ENCODE measurements around the gene APOO. TPM values are rescaled to one million over a fixed set of nuclear protein-coding genes. Genes with fewer than 3 reads are reported as not detected.

APOO gene
- total RNA-seq, 2 donors from 2014 or later: 47.9 to 74.2 TPM

DNA sequence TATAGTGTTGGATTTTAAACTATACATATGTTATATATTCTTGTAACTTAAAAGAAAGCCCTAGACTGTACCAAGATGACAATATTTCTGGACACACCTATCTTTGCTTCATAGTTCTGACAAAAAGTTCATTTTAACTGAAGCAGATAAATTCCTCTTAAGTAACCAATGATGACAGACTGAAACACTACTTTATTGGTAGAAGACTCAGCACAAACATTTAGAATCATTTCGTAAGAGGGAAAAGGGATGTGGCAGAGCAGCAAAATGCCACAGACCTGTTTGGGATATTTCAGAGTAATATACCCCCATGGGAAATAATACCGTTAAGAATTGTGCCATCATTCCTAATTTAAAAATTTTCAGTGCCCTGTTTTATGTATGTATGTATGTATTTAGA, 56.2 kb downstream of the APOO start:
- no peak overlapping the region for H3K27ac ChIP-seq (ENCODE audit: low read depth, low read length)
- no peaks in the 10 kb centered on the region for H3K27me3 Mint-ChIP-seq (ENCODE audit: insufficient read depth)
- H3K4me1 ChIP-seq (ENCODE audit: control insufficient read depth, insufficient read depth, low read length): no peaks in the 10 kb centered on the region
- H3K9ac ChIP-seq (ENCODE audit: extremely low read depth, low read length, poor library complexity, severe bottlenecking): no peak overlapping the region
- no peaks in the 10 kb centered on the region for H3K9me3 Mint-ChIP-seq
- H3K36me3 ChIP-seq (ENCODE audit: control insufficient read depth, insufficient read depth, low read length): no peaks in the 10 kb centered on the region
- H3K27me3 ChIP-seq (ENCODE audit: control insufficient read depth, insufficient read depth, low read length, poor library complexity, severe bottlenecking): no peaks in the 10 kb centered on the region
- H3K9me3 ChIP-seq (ENCODE audit: control insufficient read depth, low read length): no peaks in the 10 kb centered on the region
- H3K4me3 Mint-ChIP-seq: no peak overlapping the region
- DNase-seq: no peak
- WGBS, 2 experiments (ENCODE audit: insufficient coverage in 1 of 2, insufficient read length in 1 of 2): 86% methylated on average over 1 of the region's 2 CpGs; no CpG with 5 or more reads in 1 of the 2 experiments
- TF ChIP-seq, protein P1, sequence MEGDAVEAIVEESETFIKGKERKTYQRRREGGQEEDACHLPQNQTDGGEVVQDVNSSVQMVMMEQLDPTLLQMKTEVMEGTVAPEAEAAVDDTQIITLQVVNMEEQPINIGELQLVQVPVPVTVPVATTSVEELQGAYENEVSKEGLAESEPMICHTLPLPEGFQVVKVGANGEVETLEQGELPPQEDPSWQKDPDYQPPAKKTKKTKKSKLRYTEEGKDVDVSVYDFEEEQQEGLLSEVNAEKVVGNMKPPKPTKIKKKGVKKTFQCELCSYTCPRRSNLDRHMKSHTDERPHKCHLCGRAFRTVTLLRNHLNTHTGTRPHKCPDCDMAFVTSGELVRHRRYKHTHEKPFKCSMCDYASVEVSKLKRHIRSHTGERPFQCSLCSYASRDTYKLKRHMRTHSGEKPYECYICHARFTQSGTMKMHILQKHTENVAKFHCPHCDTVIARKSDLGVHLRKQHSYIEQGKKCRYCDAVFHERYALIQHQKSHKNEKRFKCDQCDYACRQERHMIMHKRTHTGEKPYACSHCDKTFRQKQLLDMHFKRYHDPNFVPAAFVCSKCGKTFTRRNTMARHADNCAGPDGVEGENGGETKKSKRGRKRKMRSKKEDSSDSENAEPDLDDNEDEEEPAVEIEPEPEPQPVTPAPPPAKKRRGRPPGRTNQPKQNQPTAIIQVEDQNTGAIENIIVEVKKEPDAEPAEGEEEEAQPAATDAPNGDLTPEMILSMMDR (conservative IDR thresholded peaks at IDR 0.05): no peak
- no peak overlapping the region for H3K27ac Mint-ChIP-seq
- H3K36me3 Mint-ChIP-seq (ENCODE audit: low read depth): peaks cover 48% of the 10 kb centered on the region
- no peaks in the 10 kb centered on the region for H3K4me1 Mint-ChIP-seq
- no peak overlapping the region for H3K4me3 ChIP-seq (ENCODE audit: low read length)

DNA sequence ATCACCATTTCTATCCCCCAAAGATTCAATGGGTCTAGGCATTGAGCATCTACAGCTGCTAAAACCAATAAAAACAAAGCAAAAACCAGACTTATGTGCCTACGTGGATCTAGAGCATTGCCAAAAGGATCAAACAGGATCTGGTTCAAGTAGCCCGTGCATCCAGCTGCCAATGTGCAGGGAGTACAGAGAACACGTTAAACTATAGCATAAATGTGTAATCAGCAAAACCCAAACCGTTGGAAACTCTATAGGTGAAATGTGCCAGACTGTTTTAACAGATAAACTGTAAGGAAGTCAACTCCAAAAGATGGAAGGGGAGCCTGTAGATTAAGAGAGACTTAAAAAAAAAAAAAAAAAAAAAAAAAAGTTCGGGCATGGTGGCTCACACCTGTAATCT, 58.5 kb downstream of the APOO start:
- DNase-seq: no peak
- no peaks in the 10 kb centered on the region for H3K9me3 Mint-ChIP-seq

DNA sequence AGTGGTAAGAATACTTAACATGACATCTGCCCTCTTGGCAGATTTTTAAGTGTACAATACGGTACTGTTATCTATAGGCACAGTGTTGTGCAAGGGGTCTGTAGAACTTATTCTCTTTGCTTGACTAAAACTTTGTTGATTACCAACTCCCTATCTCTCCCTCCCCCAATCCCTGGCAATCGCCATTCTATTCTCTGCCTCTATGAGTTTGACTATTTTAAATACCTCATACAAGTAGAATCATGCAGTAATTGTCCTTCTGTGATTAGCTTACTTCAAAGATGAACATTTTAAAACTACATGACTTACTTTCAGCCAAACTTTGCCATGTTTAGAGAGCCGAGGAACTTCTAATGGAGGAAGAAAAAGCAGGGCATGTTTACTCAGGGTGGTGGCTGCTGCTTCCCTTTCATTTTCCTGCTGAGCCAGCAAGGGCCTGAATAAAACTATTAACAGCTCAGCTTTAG, 62.4 kb downstream of the APOO start:
- peaks cover 7% of the 10 kb centered on the region for H3K9me3 Mint-ChIP-seq
- H3K27me3 Mint-ChIP-seq (ENCODE audit: insufficient read depth): no peaks in the 10 kb centered on the region
- peak overlapping the region; percentile 6 for H3K4me3 Mint-ChIP-seq
- no peak overlapping the region for H3K27ac ChIP-seq (ENCODE audit: low read depth, low read length)
- peaks cover 43% of the 10 kb centered on the region for H3K36me3 Mint-ChIP-seq (ENCODE audit: low read depth)
- DNase-seq: no peak
- H3K4me1 Mint-ChIP-seq: peaks cover 33% of the 10 kb centered on the region
- H3K27ac Mint-ChIP-seq: peak overlapping the region; percentile 40
- H3K9me3 ChIP-seq (ENCODE audit: control insufficient read depth, low read length): no peaks in the 10 kb centered on the region
- no peaks in the 10 kb centered on the region for H3K27me3 ChIP-seq (ENCODE audit: control insufficient read depth, insufficient read depth, low read length, poor library complexity, severe bottlenecking)
- peaks cover 11% of the 10 kb centered on the region for H3K4me1 ChIP-seq (ENCODE audit: control insufficient read depth, insufficient read depth, low read length)
- H3K9ac ChIP-seq (ENCODE audit: extremely low read depth, low read length, poor library complexity, severe bottlenecking): no peak overlapping the region
- H3K36me3 ChIP-seq (ENCODE audit: control insufficient read depth, insufficient read depth, low read length): no peaks in the 10 kb centered on the region
- TF ChIP-seq, protein P1 (conservative IDR thresholded peaks at IDR 0.05): no peak
- H3K4me3 ChIP-seq (ENCODE audit: low read length): no peak overlapping the region
- 55 to 75% methylated on average over 2 of the region's 3 CpGs for WGBS, 2 experiments (ENCODE audit: insufficient coverage in 1 of 2, insufficient read length in 1 of 2)

More for the DNA sequence above, 58.5 kb downstream of the APOO start:
- Histone ChIP-seq H3K27me3 (ENCODE audit: control insufficient read depth, insufficient read depth, low read length, poor library complexity, severe bottlenecking) (no peaks in the 10 kb centered on the region), H3K27ac (ENCODE audit: low read depth, low read length) (no peak overlapping the region), H3K9ac (ENCODE audit: extremely low read depth, low read length, poor library complexity, severe bottlenecking) (no peak overlapping the region), H3K4me1 (ENCODE audit: control insufficient read depth, insufficient read depth, low read length) (peaks cover 11% of the 10 kb centered on the region), H3K36me3 (ENCODE audit: control insufficient read depth, insufficient read depth, low read length) (no peaks in the 10 kb centered on the region), H3K9me3 (ENCODE audit: control insufficient read depth, low read length) (no peaks in the 10 kb centered on the region), H3K4me3 (ENCODE audit: low read length) (no peak overlapping the region)
- Mint-ChIP-seq H3K27ac (no peak overlapping the region), H3K4me3 (no peak overlapping the region), H3K4me1 (peaks cover 16% of the 10 kb centered on the region), H3K36me3 (ENCODE audit: low read depth) (peaks cover 41% of the 10 kb centered on the region), H3K27me3 (ENCODE audit: insufficient read depth) (no peaks in the 10 kb centered on the region)
- WGBS, 2 experiments (ENCODE audit: insufficient coverage in 1 of 2, insufficient read length in 1 of 2): 97 to 100% methylated on average over 3 to 5 of the region's 5 CpGs
- TF ChIP-seq, protein P1 (conservative IDR thresholded peaks at IDR 0.05): no peak

All from endodermal cell (in vitro differentiated cells).